CD14-positive monocyte (primary cell): ENCODE data around the gene HCST. TPM values are rescaled to one million over a fixed set of nuclear protein-coding genes. Genes with fewer than 3 reads are reported as not detected.

ENCODE experiments used
- DNase-seq, 3 donors: peaks; one replicate each; pipeline ENCODE4 v3.0.0-alpha.2; 2011 to 2022
- H2AFZ ChIP-seq: 2 replicates; pipeline ENCODE4 v1.6.0; 2012; ENCODE audit warnings: mild to moderate bottlenecking, low read depth, low read length, inconsistent platforms; ENCODE audit not compliant: insufficient read depth, poor library complexity, severe bottlenecking
- H3K27ac ChIP-seq, 2 donors: 1 replicate in 1 of 2; 2 replicates in 1 of 2; pipeline ENCODE4 v1.5.1; 2012 to 2013; ENCODE audit warnings: low read length in 2 of 2, control low read depth in 1 of 2, inconsistent platforms in 1 of 2, low read depth in 1 of 2, mild to moderate bottlenecking in 1 of 2
- H3K27me3 ChIP-seq, 2 donors: one replicate each; pipeline versions ENCODE4 v1.6.0 to v1.6.1; 2011 to 2013; ENCODE audit warnings: low read length in 2 of 2; ENCODE audit not compliant: control insufficient read depth in 2 of 2, insufficient read depth in 2 of 2
- H3K36me3 ChIP-seq, 2 donors: replicated peaks in 1 of 2; 1 replicate in 1 of 2; 2 replicates in 1 of 2; pipeline versions ENCODE4 v1.5.1 to v1.6.1; 2012 to 2013; ENCODE audit warnings: low read length in 2 of 2, control low read depth in 1 of 2, inconsistent platforms in 1 of 2, mild to moderate bottlenecking in 1 of 2; ENCODE audit not compliant: insufficient read depth in 2 of 2, control insufficient read depth in 1 of 2
- H3K4me1 ChIP-seq, 2 donors: 1 replicate in 1 of 2; 2 replicates in 1 of 2; pipeline versions ENCODE4 v1.5.1 to v1.6.1; 2012 to 2013; ENCODE audit warnings: low read length in 2 of 2, control low read depth in 1 of 2, inconsistent platforms in 1 of 2, mild to moderate bottlenecking in 1 of 2, moderate library complexity in 1 of 2; ENCODE audit not compliant: insufficient read depth in 2 of 2, control insufficient read depth in 1 of 2
- H3K4me2 ChIP-seq: replicated peaks from 2 replicates; pipeline ENCODE3; 2012; ENCODE audit warnings: low read length, moderate library complexity, mild to moderate bottlenecking; ENCODE audit not compliant: poor library complexity, severe bottlenecking; ENCODE audit errors: extremely low read depth
- H3K4me3 ChIP-seq, 3 experiments: fragments of 200-600 bp in 1 of 3; sonication (generic) in 1 of 3; replicated peaks in 1 of 3; 1 replicate in 2 of 3; 2 replicates in 1 of 3; pipeline ENCODE4 v1.5.1; 2011 to 2013; ENCODE audit warnings: low read length in 3 of 3, mild to moderate bottlenecking in 3 of 3, control low read depth in 2 of 3, low read depth in 2 of 3, inconsistent platforms in 1 of 3, moderate library complexity in 1 of 3
- H3K79me2 ChIP-seq: 2 replicates; pipeline ENCODE4 v1.6.0; 2012; ENCODE audit warnings: mild to moderate bottlenecking, control low read depth, inconsistent platforms, low read length, moderate library complexity; ENCODE audit not compliant: insufficient read depth
- H3K9ac ChIP-seq: 2 replicates; pipeline ENCODE4 v1.6.0; 2017; ENCODE audit warnings: low read length, mild to moderate bottlenecking; ENCODE audit not compliant: insufficient read depth, poor library complexity, severe bottlenecking
- H3K9me3 ChIP-seq, 2 donors: replicated peaks in 1 of 2; 1 replicate in 1 of 2; 2 replicates in 1 of 2; pipeline versions ENCODE4 v1.5.1 to v1.6.1; 2012 to 2013; ENCODE audit warnings: low read length in 2 of 2, control low read depth in 1 of 2; ENCODE audit not compliant: control insufficient read depth in 1 of 2, insufficient read depth in 1 of 2
- H4K20me1 ChIP-seq: 2 replicates; pipeline ENCODE4 v1.6.0; 2012; ENCODE audit warnings: mild to moderate bottlenecking, low read length, control low read depth, moderate library complexity; ENCODE audit not compliant: insufficient read depth
- H3K27ac Mint-ChIP-seq, 7 donors: one replicate each; pipeline ENCODE4 v1.8.0; 2020; ENCODE audit warnings: mild to moderate bottlenecking in 7 of 7, mixed read lengths in 7 of 7, moderate library complexity in 6 of 7, inconsistent platforms in 2 of 7
- H3K27me3 Mint-ChIP-seq, 3 donors: one replicate each; pipeline ENCODE4 v1.8.0; 2021 to 2022; ENCODE audit warnings: low read depth in 3 of 3, mild to moderate bottlenecking in 3 of 3, mixed read lengths in 3 of 3, moderate library complexity in 3 of 3, inconsistent platforms in 1 of 3
- H3K36me3 Mint-ChIP-seq, 2 donors: one replicate each; pipeline ENCODE4 v1.8.0; 2020; ENCODE audit warnings: mixed read lengths in 2 of 2, inconsistent platforms in 1 of 2, mild to moderate bottlenecking in 1 of 2
- H3K4me1 Mint-ChIP-seq: one replicate; pipeline ENCODE4 v1.8.0; 2020; ENCODE audit warnings: mild to moderate bottlenecking, mixed read lengths
- H3K4me3 Mint-ChIP-seq, 2 donors: one replicate each; pipeline ENCODE4 v1.8.0; 2020; ENCODE audit warnings: mild to moderate bottlenecking in 2 of 2, mixed read lengths in 2 of 2, moderate library complexity in 1 of 2
- H3K9me3 Mint-ChIP-seq, 7 donors: one replicate each; pipeline ENCODE4 v1.8.0; 2020 to 2022; ENCODE audit warnings: mixed read lengths in 7 of 7, mild to moderate bottlenecking in 6 of 7, moderate library complexity in 6 of 7, inconsistent platforms in 2 of 7
- WGBS: methylation state at CpG from one replicate; pipeline ENCODE4 v1.1.5; 2013; ENCODE audit warnings: missing lambda C conversion rate; ENCODE audit not compliant: insufficient coverage; 5-methylcytosine and 5-hydroxymethylcytosine counted together
- intact Hi-C, 2 donors: fragments of 100-400 bp; cut with micrococcal nuclease; formaldehyde crosslinking; loops; one replicate each; pipeline versions ENCODE4 v1.15.0 to v1.15.1; 2023
- polyA plus RNA-seq, 3 donors: library from polyadenylated mRNA; depleted of rRNA in 1 of 3; unstranded in 2 of 3; stranded (reverse) in 1 of 3; fragments of 300-500 nt in 2 of 3; fragments of >200 nt in 1 of 3; fragmentation: Illumina TruSeq in 2 of 3; gene quantifications; 1 replicate in 2 of 3; 2 replicates in 1 of 3; pipeline ENCODE4 v1.2.3, GENCODE V29; 2012 to 2021
- TF ChIP-seq, protein P1 (sequence below): fragments of 200-600 bp; IDR thresholded peaks from one replicate; pipeline ENCODE4 v1.8.0; 2022; ENCODE audit warnings: antibody characterized with exemption, mild to moderate bottlenecking

HCST gene
- polyA plus RNA-seq, 3 donors, result 264 to 829 (median 594) TPM

DNA sequence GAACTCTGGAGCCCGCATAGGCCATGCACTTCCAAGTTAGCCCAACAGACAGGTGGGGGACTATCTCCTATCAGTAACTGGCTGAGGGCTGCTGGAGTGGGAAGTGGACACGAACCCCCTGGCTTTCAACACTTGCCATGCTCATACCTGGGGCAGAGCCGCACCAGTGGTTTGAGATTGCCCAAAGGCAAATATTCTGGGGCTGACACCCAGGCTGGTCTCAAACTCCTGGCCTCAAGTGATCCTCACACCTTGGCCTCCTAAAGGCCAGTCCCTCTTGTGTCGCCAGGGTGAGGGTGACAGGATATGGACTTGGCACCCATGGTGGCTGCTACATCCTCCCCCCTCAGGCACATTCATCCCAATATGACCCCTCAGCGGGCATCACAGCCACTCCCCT is 15.1 kb upstream of the HCST start:
- H2AFZ ChIP-seq, result no peak overlapping the region
- DNase-seq, result no peak
- H3K9me3 ChIP-seq, result no peaks in the 10 kb centered on the region
- H3K36me3 ChIP-seq, result peaks cover 42 to 56% of the 10 kb centered on the region in 2 donors
- H4K20me1 ChIP-seq, result peaks cover 60% of the 10 kb centered on the region
- H3K27ac Mint-ChIP-seq, result no peak overlapping the region
- H3K36me3 Mint-ChIP-seq, result peaks cover 45 to 59% of the 10 kb centered on the region in 2 donors
- H3K27me3 ChIP-seq, result no peaks in the 10 kb centered on the region
- no peak overlapping the region for H3K27ac ChIP-seq
- intact Hi-C loops, result no loop called here
- H3K4me3 Mint-ChIP-seq, result no peak overlapping the region
- WGBS, result 93% methylated on average over 3 of the region's 5 CpGs
- peaks cover 6% of the 10 kb centered on the region for H3K4me1 Mint-ChIP-seq
- H3K79me2 ChIP-seq, result peaks cover 9% of the 10 kb centered on the region
- H3K4me1 ChIP-seq, result no peaks in the 10 kb centered on the region
- no peak overlapping the region for H3K4me2 ChIP-seq
- peaks cover 0 to 3% (median 2%) of the 10 kb centered on the region in 3 donors for H3K27me3 Mint-ChIP-seq
- TF ChIP-seq, protein P1, sequence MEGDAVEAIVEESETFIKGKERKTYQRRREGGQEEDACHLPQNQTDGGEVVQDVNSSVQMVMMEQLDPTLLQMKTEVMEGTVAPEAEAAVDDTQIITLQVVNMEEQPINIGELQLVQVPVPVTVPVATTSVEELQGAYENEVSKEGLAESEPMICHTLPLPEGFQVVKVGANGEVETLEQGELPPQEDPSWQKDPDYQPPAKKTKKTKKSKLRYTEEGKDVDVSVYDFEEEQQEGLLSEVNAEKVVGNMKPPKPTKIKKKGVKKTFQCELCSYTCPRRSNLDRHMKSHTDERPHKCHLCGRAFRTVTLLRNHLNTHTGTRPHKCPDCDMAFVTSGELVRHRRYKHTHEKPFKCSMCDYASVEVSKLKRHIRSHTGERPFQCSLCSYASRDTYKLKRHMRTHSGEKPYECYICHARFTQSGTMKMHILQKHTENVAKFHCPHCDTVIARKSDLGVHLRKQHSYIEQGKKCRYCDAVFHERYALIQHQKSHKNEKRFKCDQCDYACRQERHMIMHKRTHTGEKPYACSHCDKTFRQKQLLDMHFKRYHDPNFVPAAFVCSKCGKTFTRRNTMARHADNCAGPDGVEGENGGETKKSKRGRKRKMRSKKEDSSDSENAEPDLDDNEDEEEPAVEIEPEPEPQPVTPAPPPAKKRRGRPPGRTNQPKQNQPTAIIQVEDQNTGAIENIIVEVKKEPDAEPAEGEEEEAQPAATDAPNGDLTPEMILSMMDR, result no peak
- H3K9me3 Mint-ChIP-seq, result no peaks in the 10 kb centered on the region
- H3K9ac ChIP-seq, result no peak overlapping the region
- no peak overlapping the region for H3K4me3 ChIP-seq

DNA sequence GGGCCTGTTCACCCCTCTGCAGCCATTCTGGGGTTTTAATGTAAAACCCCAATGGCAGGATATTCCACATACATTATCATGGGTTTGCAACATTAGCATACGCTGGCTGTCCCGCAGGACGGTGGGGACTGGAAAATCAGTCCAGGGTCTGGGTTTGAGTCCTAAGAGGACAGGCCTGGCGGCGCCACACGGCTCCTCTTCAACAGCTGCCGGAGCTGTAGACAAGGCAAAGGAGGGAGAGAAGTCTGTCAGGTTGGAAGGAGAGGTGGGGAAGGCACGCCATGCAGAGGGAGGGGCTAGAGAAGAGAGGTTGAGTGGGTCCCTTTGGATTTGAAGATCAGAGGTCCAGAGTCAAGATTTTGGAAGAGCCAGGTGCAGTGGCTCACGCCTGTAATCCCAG is 13.9 kb upstream of the HCST start:
- DNase-seq, result no peak
- Mint-ChIP-seq H3K27ac (peak overlapping the region in 5 of 7 donors; percentile 12 to 85 (median 33)), H3K27me3 (peaks cover 0 to 3% (median 2%) of the 10 kb centered on the region in 3 donors), H3K4me3 (peak overlapping the region in 1 of 2 donors; percentile 25), H3K9me3 (no peaks in the 10 kb centered on the region), H3K4me1 (peaks cover 3% of the 10 kb centered on the region), H3K36me3 (peaks cover 56 to 70% of the 10 kb centered on the region in 2 donors)
- Histone ChIP-seq H3K9me3 (no peaks in the 10 kb centered on the region), H3K36me3 (peaks cover 53 to 68% of the 10 kb centered on the region in 2 donors), H3K9ac (no peak overlapping the region), H3K27ac (no peak overlapping the region), H3K4me2 (no peak overlapping the region), H3K27me3 (no peaks in the 10 kb centered on the region), H3K4me1 (no peaks in the 10 kb centered on the region), H4K20me1 (peaks cover 71% of the 10 kb centered on the region), H3K79me2 (peaks cover 19% of the 10 kb centered on the region), H2AFZ (no peak overlapping the region), H3K4me3 (no peak overlapping the region)
- WGBS, result 96% methylated on average over 9 of the region's 9 CpGs
- TF ChIP-seq, protein P1, result no peak
- intact Hi-C loops, result no loop called here
